DND-41 (cell line): Measurements from ENCODE around the gene GLYR1.

Experiments
- CTCF ChIP-seq: IDR thresholded peaks from 2 replicates; pipeline ENCODE4 v1.5.1; 2012; ENCODE audit warnings: borderline replicate concordance, low read length, moderate library complexity, mild to moderate bottlenecking; ENCODE audit not compliant: poor library complexity, severe bottlenecking; ENCODE audit errors: extremely low read depth
- EZH2 ChIP-seq: IDR thresholded peaks from 3 replicates; pipeline ENCODE4 v1.6.1; 2012; ENCODE audit warnings: borderline replicate concordance, low read depth, mild to moderate bottlenecking, moderate library complexity, low read length, inconsistent platforms; ENCODE audit not compliant: severe bottlenecking

DNA sequence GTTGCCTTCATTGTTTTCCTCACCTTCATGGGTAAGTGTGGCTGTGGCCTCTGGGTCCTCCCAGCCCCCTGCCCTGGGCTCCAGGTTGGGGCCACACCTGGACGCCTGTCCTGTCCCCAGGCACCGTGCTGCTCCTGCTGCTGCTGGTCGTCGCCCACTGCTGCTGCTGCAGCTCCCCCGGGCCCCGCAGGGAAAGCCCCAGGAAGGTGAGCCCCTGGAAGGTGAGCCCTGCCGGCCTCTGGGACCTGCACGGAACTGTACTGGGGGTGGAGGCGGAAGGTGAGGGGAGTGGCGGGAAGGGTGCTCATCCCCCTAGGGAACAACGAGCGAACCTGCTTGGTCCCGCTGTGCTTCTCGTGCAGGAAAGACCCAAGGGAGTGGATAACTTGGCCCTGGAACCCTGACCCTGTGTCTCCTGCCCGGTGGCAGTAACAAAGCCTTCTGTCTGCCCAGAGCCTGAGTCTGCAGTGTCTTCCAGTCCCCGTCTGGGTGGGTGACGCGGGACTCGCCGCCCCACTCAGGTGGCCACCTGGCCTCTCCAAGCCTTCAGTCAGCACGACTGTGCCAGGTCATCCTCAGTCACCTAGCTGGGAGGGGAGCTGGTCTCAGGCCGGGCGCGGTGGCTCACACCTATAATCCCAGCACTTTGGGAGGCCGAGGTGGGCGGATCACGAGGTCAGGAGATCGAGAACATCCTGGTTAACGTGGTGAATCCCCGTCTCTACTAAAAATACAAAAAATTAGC is 51.1 kb downstream of the GLYR1 start:
- TF ChIP-seq EZH2 (no peak), CTCF (no peak)
